NCI-H2196 treated with DMSO at 0.1 percent for 48 hours (cell line): ENCODE measurements around the gene IRX1.

Experiments used
- DNase-seq: peaks from one replicate; lab custom pipeline; 2025; ENCODE audit not compliant: unreplicated experiment; lab: John Stamatoyannopoulos, UW

The IRX1 gene

DNA sequence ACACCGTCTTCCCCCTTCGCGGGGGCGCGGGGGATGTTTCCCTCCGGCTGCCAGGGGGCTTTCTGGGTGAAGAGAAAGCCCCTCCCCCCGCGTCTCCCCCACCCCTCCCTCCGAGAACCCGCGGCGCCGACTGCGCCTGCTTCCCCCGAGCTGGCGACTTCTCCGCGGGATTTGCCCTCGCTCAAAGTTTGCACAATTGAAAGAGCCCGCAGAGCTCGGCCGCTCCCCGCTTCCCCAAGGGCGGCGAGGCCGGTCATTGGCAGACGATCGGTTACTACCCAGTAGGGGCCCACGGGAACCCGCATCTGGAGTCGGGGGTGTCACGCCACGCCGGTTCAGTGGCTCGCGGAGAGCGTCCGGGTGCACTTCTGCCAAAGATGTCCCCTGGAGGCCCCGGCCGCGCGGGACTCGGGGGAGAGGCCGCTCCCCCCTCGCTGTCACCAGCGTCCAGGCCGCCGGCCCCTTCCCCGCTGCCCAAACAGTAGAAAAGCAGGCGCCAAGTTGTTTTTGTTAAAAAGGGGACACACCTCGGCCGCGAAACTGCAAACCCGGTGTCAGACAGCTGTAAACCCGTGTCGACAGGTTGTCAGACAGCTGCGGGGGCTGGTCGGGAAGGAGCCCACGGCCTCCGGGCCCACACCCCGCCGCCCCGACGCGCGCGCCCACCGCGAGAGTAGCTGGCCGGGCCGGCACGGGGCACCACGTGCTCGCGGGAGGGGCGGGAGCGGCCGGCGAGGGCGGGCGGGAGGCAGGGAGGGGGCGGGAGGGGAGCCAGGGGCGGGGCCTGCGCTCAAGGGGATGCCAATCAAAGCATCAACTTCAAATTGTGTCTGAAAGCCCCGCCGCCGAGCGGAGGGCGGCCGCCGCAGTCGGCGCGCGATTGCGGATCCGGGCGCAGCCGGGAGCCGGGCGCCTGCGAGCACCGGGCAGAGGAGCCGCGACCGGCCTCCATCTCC, at the start of gene IRX1:
Gene IRX1, plus strand, starts transcription at position 827 of the 956 bp plus-strand sequence. CDS start 274 bp downstream, outside the sequence.
- no peak for DNase-seq

DNA sequence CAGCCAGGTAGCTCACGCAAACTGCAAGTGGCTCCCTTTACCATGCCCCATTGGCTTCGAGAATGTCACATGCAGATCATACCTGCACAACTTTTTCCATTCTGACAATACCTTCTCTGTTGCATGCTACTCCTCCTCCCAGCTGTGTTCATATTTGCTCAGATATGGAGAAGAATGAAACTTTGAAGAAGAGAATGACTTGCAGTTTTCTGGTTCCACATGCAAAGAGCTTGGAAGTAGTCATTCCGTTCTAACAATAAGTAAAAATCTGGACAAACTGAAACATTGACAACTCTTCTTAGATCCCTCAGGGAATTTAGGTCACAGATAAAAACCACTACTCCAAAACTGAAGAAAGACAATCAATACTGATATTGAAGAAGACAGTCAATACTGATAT, 49.6 kb upstream of the IRX1 start:
- DNase-seq, result no peak

DNA sequence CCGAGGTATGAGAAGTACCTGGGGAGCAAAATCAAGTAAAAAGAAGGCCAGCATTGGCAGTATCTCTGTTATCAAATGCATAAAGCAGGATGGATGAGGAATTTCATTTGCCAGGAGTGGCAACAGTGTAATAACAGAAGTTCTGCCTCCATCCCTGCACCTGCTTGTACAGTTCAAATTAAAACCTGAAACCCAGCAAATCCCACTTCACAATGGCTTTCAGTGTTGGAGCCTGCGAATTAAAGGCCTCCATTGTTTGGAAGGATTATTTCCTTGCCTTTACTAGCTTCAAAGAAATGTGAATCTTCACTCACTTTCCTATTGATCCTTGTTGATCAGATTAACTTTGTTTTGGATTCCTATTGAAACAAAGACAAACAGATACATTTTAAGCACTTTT, 31.5 kb upstream of the IRX1 start:
- DNase-seq, result no peak

- DNase-seq, result no peak
Measured at GRCh38 chr5:3564827-3565518, 30.7 kb upstream of the IRX1 start.

DNA sequence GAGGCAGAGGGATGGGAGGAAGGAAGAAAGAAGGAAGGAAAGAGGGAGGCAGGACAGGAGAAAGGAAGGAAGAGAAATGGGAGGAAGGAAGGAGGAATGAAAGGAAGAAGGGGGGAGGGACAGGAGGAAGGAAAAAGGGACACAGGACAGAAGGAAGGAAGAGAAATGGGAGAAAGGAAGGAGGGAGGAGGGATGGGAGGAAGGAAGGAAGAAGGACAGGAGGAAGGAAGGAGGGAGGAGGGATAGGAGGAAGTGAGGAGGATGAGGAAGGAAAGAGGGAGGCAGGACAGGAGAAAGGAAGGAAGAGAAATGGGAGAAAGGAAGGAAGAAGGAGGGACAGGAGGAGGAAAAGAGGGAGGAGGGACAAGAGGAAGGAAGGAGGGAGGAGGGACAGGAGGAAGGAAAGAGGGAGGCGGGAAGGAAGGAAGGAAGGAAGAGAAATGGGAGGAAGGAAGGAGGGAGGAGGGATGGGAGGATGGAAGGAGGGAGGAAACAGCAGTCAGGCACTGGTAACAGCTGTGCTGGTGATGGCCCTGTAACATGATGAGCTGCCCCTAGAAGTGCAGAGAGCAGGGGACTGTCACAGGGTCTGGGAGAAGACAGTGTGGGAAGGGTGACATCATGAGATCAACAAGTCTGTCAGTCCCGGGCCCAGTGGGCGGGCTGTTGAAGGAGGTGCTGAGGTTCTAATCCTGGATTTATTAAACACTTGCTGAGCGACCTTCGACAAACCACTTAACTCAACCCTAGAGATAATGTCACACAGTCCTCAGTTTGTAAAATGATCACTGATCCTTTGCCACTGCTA, 10.7 kb upstream of the IRX1 start:
- DNase-seq, result no peak

DNA sequence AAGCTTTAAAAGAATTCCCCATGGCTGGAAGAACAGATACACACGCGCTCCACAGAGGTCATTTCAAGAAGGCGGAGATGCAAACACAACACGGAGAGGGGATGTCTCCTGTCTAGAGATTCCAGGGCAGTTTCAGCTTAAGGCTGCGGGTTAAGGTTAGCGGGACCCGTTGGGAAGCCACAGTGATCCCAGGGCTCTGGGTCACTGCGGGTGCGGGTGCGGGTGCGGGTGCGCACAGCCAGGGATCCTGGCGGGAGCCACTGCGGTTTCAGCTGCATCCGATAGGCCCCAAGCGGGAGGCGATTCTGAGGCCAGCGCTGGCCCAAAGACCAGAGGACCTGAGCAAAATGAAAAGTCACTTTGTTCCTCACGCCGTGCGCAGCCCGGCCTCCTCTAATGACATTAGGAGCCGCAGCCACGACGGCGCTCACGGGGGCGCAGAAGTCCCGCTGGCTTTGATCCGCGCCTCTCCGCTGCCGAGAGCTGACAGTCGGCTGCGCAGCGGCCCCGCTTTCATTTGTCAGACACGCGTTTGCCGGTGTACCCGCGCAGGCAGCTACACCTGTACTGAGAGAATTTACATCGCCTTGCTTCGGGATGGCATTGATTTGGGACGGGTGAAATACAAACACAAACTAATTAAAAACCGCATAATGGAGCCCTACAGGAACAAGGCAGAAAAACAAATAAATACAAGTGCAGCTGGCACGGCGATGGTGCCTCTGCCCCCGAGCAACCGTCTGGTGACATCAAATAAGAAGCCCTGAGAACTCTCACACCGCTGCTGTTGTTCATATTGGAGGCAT, 5.3 kb upstream of the IRX1 start:
- DNase-seq, result no peak

- DNase-seq, result no peak
Measured at GRCh38 chr5:3590967-3591900, 4.4 kb upstream of the IRX1 start.

DNA sequence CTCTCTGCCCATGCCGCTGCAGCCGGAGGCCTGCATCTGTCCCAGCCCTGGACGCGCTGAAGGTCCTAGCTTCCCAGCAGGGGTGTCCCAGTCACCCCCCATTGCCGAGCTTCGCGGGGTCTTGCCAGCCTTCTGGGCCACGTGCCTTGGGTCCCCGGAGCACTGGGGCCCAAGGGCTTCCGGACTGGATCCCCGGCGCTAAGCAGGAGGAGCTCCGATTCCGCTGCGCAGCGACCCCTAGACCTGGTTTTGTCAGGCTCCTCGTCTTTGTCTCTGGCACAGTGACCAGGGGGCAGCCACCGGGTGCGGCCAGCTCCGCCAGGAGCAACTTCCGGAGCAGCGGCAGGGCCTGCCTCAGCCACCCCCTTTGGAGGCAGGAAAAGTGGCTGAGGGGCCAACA, 3.3 kb upstream of the IRX1 start:
- no peak for DNase-seq

DNA sequence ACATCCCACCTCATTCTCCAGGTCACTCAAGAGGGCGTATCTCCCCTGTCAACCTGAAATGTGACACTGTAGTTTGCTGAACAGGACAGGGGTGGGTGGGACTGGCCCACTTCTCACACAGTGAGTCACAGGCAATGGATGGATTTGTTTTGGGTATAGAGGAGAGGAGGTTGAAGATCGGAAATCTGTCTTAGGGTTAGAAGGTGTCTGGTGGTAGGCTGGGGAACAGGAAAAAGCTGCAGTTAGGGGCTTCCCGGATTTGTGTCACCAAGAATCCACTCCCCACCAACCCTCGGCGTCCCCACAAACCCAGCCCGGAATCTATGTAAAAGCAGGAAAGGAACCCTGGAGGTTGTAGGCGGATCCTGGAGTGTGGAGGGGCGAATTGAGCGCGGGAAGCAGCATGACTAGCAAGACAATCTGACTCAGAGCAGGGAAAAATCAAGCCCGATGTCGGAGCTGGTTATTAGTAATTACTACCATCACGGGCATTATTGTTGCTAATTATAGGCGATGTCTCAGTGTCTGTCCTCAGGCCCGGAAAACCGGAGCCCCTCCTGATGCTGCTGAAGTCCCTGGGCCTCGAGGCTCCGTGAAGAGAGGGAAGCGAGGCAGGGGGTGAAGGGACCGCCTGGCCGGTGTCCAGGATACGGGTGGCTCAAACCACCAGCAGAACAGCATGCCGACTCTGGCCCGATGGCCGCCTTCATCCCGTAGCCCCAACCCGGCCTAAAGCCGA, 1.7 kb upstream of the IRX1 start:
- no peak for DNase-seq

- DNase-seq, result no peak
Measured at GRCh38 chr5:3594510-3595005, 1.1 kb upstream of the IRX1 start.

DNA sequence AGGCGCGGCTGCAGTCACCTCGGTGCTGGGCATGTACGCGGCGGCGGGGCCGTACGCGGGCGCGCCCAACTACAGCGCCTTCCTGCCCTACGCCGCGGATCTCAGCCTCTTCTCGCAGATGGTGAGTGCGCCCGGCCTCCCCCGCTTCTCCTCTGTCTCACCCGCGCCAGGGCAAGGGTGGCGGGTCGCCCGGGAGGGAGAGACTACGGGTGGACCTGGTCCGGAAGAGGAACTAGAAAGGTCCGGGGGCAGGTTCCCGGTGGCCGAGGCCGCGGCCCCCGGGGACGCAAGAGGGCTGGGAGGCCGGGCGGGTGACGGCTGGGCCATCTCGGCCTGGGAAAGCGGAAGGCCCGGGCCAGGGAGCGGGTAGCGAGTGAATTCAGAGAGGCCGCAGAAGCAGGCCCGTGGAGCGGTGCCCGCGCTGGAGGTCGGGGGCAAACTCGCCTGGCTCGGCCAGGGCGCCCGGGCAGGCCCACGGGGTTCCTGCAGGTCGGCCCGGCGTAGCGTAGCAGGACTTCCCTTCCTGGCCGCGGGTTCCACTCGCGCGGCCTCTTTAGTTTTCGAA, 711 bp downstream of the IRX1 start:
- DNase-seq, result no peak

DNA sequence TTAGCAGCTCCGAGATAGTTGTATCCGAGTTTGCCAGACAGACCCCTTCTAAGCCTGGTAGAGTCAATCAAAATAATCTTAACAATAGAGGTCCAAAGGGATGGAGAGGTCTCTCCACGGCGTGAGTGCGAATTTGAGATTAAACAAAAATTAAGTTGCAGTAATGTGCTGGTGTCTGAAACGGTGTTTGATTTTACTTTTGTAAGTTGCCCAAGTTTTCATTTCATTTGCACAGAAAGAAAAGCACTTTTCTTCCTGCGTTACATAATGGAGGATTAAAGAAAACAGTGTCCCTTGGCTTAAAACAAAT, 1.2 kb downstream of the IRX1 start:
- no peak for DNase-seq

DNA sequence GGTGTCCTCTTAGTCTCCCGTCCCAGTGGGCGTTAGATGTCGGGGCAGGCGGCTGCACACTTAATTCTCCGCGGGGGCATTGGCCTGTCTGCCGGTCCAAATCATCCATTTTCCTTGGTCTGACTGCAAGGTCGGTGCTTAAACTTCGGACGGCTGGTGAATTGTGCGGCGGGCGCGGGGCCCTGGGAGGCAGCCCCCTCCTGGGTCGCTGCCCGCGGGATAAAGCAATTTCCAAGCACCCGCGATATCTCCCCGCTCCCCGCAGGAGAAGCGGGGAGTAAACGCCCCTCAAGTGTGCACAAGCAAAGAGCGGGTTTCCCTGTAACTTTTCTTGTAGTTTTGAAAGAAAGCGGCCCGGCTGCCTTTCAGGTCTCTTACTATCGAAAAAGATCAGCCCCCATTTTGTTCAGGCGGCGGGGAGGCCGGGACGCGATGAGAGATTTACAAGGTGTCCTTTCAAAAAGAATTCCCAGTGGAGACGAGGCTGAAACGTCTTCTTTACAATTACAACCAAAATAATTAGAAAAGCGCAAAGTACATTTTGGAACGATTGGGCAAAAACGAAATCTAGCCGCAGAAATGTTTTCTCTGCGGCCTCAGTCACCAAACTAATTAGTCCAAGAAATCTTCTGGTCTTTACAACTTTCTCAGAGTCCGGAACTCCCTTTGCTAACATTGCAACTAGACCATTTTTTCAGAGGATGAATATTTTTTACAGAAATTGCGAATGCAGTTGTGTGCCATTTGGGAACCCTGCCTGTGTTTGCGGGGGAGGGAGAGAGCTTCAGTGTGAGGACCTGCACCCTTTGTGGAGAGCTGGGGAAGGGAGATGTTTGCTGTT, 1.8 kb downstream of the IRX1 start:
- DNase-seq, result no peak

DNA sequence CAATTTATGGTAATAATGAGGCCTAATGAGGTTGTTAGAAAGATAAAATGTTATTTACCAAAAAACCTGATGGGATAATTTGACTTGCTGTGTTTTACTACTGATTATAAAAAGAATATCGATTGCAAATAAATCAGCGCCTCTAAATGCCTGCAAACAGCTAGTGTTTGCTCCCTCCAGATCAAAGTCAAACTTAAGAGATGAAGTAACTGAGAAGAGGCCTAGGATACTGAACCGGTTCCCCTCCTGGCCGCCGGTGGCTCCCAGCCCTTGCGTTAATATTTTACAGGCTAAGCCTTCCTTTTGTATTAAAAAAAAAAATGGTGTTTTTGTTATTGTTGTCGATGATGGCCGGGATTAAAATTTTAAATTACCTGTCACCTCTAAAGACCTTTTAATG, 2.6 kb downstream of the IRX1 start:
- DNase-seq, result no peak

- no peak for DNase-seq
Measured at GRCh38 chr5:3598769-3599211, 3.2 kb downstream of the IRX1 start.

GRCh38 chr5:3599226-3600105, 3.8 kb downstream of the IRX1 start:
- DNase-seq, result no peak
